Right hindlimb (tissue), 1 donor: ENCODE measurements around the gene A2M.

Experiments used
- DNase-seq: peaks from one replicate; pipeline ENCODE4 v3.0.0-alpha.2; 2018

Gene A2M

GRCh38 chr12:9120487-9121184 is 4.9 kb upstream of the A2M start:
- DNase-seq = no peak

GRCh38 chr12:9118158-9118557 is 2.4 kb upstream of the A2M start:
- no peak for DNase-seq

- no peak for DNase-seq
Observed at GRCh38 chr12:9114946-9115345, 773 bp downstream of the A2M start.

GRCh38 chr12:9113987-9114309 is 1.8 kb downstream of the A2M start:
- DNase-seq = no peak

GRCh38 chr12:9113296-9113986 is 2.3 kb downstream of the A2M start:
- no peak for DNase-seq

- DNase-seq = no peak
Observed at GRCh38 chr12:9112076-9112853, 3.5 kb downstream of the A2M start.

GRCh38 chr12:9111525-9111924 is 4.2 kb downstream of the A2M start:
- DNase-seq = no peak

- no peak for DNase-seq
Observed at GRCh38 chr12:9109737-9110491, 5.8 kb downstream of the A2M start.

GRCh38 chr12:9109213-9109522 is 6.6 kb downstream of the A2M start:
- no peak for DNase-seq

GRCh38 chr12:9108504-9109212 is 7.1 kb downstream of the A2M start:
- DNase-seq = no peak

GRCh38 chr12:9107542-9107873 is 8.2 kb downstream of the A2M start:
- no peak for DNase-seq

- no peak for DNase-seq
Observed at GRCh38 chr12:9106610-9107541, 8.8 kb downstream of the A2M start.

- no peak for DNase-seq
Observed at GRCh38 chr12:9106067-9106466, 9.7 kb downstream of the A2M start.

GRCh38 chr12:9104767-9105423 is 10.8 kb downstream of the A2M start:
- no peak for DNase-seq

GRCh38 chr12:9104087-9104486 is 11.6 kb downstream of the A2M start:
- DNase-seq = no peak

- no peak for DNase-seq
Observed at GRCh38 chr12:9103050-9103849, 12.5 kb downstream of the A2M start.

- DNase-seq = no peak
Observed at GRCh38 chr12:9101018-9101687, 14.6 kb downstream of the A2M start.

- DNase-seq = no peak
Observed at GRCh38 chr12:9099552-9100190, 16.0 kb downstream of the A2M start.

- no peak for DNase-seq
Observed at GRCh38 chr12:9098463-9099026, 17.2 kb downstream of the A2M start.
